H1 (cell line): Measurements from ENCODE around the gene FLOT1. TPM values are rescaled to one million over a fixed set of nuclear protein-coding genes. Genes with fewer than 3 reads are reported as not detected.

Source experiments
- CTCF ChIA-PET: fragments of 300-600 bp; sonication (Branson Sonifier 250); formaldehyde crosslinking; loops from one replicate; lab custom pipeline; 2021; ENCODE audit not compliant: partially characterized antibody; lab: Charles Lee
- POLR2A ChIA-PET: fragments of 300-600 bp; sonication (Branson Sonifier 250); formaldehyde crosslinking; loops from one replicate; lab custom pipeline; 2021; ENCODE audit warnings: inconsistent platforms; ENCODE audit not compliant: partially characterized antibody; lab: Charles Lee
- DNase-seq, 2 experiments: peaks; one replicate each; pipeline versions ENCODE4 v3.0.0 to v3.0.0-alpha.2; 2010 to 2022; ENCODE audit warnings: low spot score in 2 of 2, low read depth in 1 of 2, mixed read lengths in 1 of 2
- FAIRE-seq: peaks from 2 replicates; lab custom pipeline; 2011; peaks lifted over from hg19 to GRCh38; lab: Jason Lieb, UNC
- H2AFZ ChIP-seq: 2 replicates; pipeline ENCODE4 v1.8.1; 2012; ENCODE audit warnings: low read length, inconsistent platforms
- H2AK5ac ChIP-seq: 2 replicates; pipeline ENCODE4 v1.6.1; 2013; ENCODE audit warnings: low read depth, low read length
- H2BK120ac ChIP-seq: replicated peaks from 2 replicates; pipeline ENCODE3; 2013; ENCODE audit warnings: low read depth, low read length, inconsistent platforms
- H2BK12ac ChIP-seq: 2 replicates; pipeline ENCODE4 v1.6.1; 2013; ENCODE audit warnings: low read depth, low read length
- H2BK15ac ChIP-seq: 2 replicates; pipeline ENCODE4 v1.6.1; 2013; ENCODE audit warnings: low read length
- H2BK20ac ChIP-seq: 2 replicates; pipeline ENCODE4 v1.6.1; 2013; ENCODE audit warnings: low read length
- H2BK5ac ChIP-seq: 2 replicates; pipeline ENCODE4 v1.6.1; 2013; ENCODE audit warnings: low read depth, low read length
- H3K14ac ChIP-seq: 2 replicates; pipeline ENCODE4 v1.6.1; 2013; ENCODE audit warnings: inconsistent platforms; ENCODE audit not compliant: insufficient read length
- H3K18ac ChIP-seq: 2 replicates; pipeline ENCODE4 v1.6.1; 2013; ENCODE audit warnings: low read length; ENCODE audit errors: extremely low read depth
- H3K23ac ChIP-seq: 2 replicates; pipeline ENCODE4 v1.6.1; 2013; ENCODE audit warnings: inconsistent platforms; ENCODE audit not compliant: insufficient read length
- H3K23me2 ChIP-seq: 2 replicates; pipeline ENCODE4 v1.6.1; 2013; ENCODE audit warnings: low read depth, low read length
- H3K27ac ChIP-seq: 2 replicates; pipeline ENCODE4 v1.6.1; 2011; ENCODE audit warnings: low read depth, low read length, inconsistent platforms
- H3K27me3 ChIP-seq, 4 experiments: replicated peaks in 1 of 4; 1 replicate in 1 of 4; 2 replicates in 3 of 4; pipeline versions ENCODE4 v1.6.1 to v1.8.1; 2011 to 2013; ENCODE audit warnings: low read length in 3 of 4, mild to moderate bottlenecking in 3 of 4, inconsistent platforms in 2 of 4, mixed read lengths in 2 of 4, moderate library complexity in 1 of 4; ENCODE audit not compliant: control insufficient read depth in 3 of 4, insufficient read depth in 3 of 4; ENCODE audit errors: extremely low read depth in 1 of 4
- H3K36me3 ChIP-seq, 4 experiments: 2 replicates each; pipeline versions ENCODE4 v1.6.1 to v1.8.1; 2011 to 2013; ENCODE audit warnings: mild to moderate bottlenecking in 4 of 4, low read length in 3 of 4, moderate library complexity in 2 of 4, control low read depth in 1 of 4, inconsistent platforms in 1 of 4; ENCODE audit not compliant: insufficient read depth in 4 of 4, control insufficient read depth in 2 of 4
- H3K4ac ChIP-seq: replicated peaks from 2 replicates; pipeline ENCODE3; 2013; ENCODE audit warnings: low read length, low read depth, mixed read lengths, inconsistent platforms; ENCODE audit not compliant: insufficient read length
- H3K4me1 ChIP-seq, 4 experiments: replicated peaks in 1 of 4; 1 replicate in 1 of 4; 2 replicates in 3 of 4; pipeline versions ENCODE4 v1.6.1 to v1.8.1; 2011 to 2013; ENCODE audit warnings: low read length in 3 of 4, inconsistent platforms in 2 of 4, mixed read lengths in 1 of 4; ENCODE audit not compliant: insufficient read depth in 4 of 4, control insufficient read depth in 3 of 4
- H3K4me2 ChIP-seq, 2 experiments: 2 replicates each; pipeline versions ENCODE4 v1.6.1 to v1.8.1; 2011 to 2013; ENCODE audit warnings: low read depth in 2 of 2, low read length in 2 of 2, control low read depth in 1 of 2, inconsistent platforms in 1 of 2, mild to moderate bottlenecking in 1 of 2; ENCODE audit not compliant: insufficient read depth in 1 of 2
- H3K4me3 ChIP-seq, 4 experiments: fragments of 200-600, 300-600 bp in 1 of 4; sonication (generic), shearing (Covaris generic), sonication (Bioruptor Twin) in 1 of 4; 2 replicates each; pipeline versions ENCODE4 v1.5.1 to v1.8.1; 2011 to 2016; ENCODE audit warnings: low read length in 4 of 4, low read depth in 3 of 4, control low read depth in 2 of 4, inconsistent platforms in 2 of 4, mild to moderate bottlenecking in 2 of 4, mixed read lengths in 1 of 4, moderate library complexity in 1 of 4; ENCODE audit not compliant: insufficient read depth in 2 of 4; ENCODE audit errors: extremely low read depth in 1 of 4
- H3K56ac ChIP-seq: replicated peaks from 2 replicates; pipeline ENCODE3; 2013; ENCODE audit warnings: low read depth, mild to moderate bottlenecking, mixed read lengths, low read length, inconsistent platforms; ENCODE audit not compliant: insufficient read length
- H3K79me1 ChIP-seq: 2 replicates; pipeline ENCODE4 v1.6.1; 2013; ENCODE audit warnings: low read depth, low read length, control low read depth
- H3K79me2 ChIP-seq, 2 experiments: 2 replicates each; pipeline versions ENCODE4 v1.6.1 to v1.8.1; 2012 to 2013; ENCODE audit warnings: low read length in 2 of 2, mild to moderate bottlenecking in 2 of 2, inconsistent platforms in 1 of 2; ENCODE audit not compliant: insufficient read depth in 2 of 2, control insufficient read depth in 1 of 2
- H3K9ac ChIP-seq, 4 experiments: replicated peaks in 1 of 4; 1 replicate in 1 of 4; 2 replicates in 3 of 4; pipeline versions ENCODE4 v1.6.1 to v1.8.1; 2011 to 2013; ENCODE audit warnings: low read depth in 3 of 4, low read length in 3 of 4, control low read depth in 2 of 4, mild to moderate bottlenecking in 2 of 4, moderate library complexity in 2 of 4, inconsistent platforms in 1 of 4; ENCODE audit errors: extremely low read depth in 1 of 4
- H3K9me3 ChIP-seq, 2 experiments: 2 replicates each; pipeline versions ENCODE4 v1.6.1 to v1.8.1; 2012 to 2013; ENCODE audit warnings: mild to moderate bottlenecking in 2 of 2, moderate library complexity in 2 of 2, control low read depth in 1 of 2, inconsistent platforms in 1 of 2, low read depth in 1 of 2, low read length in 1 of 2, mixed read lengths in 1 of 2; ENCODE audit not compliant: insufficient read depth in 2 of 2
- H4K20me1 ChIP-seq, 2 experiments: replicated peaks in 1 of 2; 2 replicates each; pipeline versions ENCODE3 to v1.8.1; 2011 to 2013; ENCODE audit warnings: inconsistent platforms in 2 of 2, low read length in 2 of 2, mild to moderate bottlenecking in 1 of 2; ENCODE audit not compliant: insufficient read depth in 2 of 2, control insufficient read depth in 1 of 2
- H4K5ac ChIP-seq: 2 replicates; pipeline ENCODE4 v1.6.1; 2013; ENCODE audit warnings: low read length, low read depth, mixed read lengths, inconsistent platforms; ENCODE audit not compliant: insufficient read length
- H4K8ac ChIP-seq: 2 replicates; pipeline ENCODE4 v1.8.0; 2013; ENCODE audit warnings: mild to moderate bottlenecking, moderate library complexity, low read length, inconsistent platforms; ENCODE audit not compliant: insufficient read depth; ENCODE audit errors: extremely low read depth
- H4K91ac ChIP-seq: replicated peaks from 2 replicates; pipeline ENCODE3; 2013; ENCODE audit warnings: low read length, mixed read lengths, inconsistent platforms; ENCODE audit not compliant: insufficient read length
- EGR1 ChIP-seq: IDR thresholded peaks from 2 replicates; pipeline ENCODE4 v1.6.1; 2011; ENCODE audit warnings: low read depth, low read length, borderline replicate concordance
- HDAC6 ChIP-seq: IDR thresholded peaks from one replicate; pipeline ENCODE4 v1.7.1; 2012; ENCODE audit warnings: low read depth, mild to moderate bottlenecking, inconsistent platforms, low read length, moderate library complexity
- WGBS, 2 experiments: shearing (Covaris generic) in 1 of 2; methylation state at CpG; one replicate each; pipeline versions ENCODE4 v1.1.6 to v1.1.7; 2013 to 2015; ENCODE audit warnings: low lambda C conversion rate in 2 of 2, mixed read lengths in 2 of 2, inconsistent platforms in 1 of 2, low coverage in 1 of 2, missing lambda C conversion rate in 1 of 2; ENCODE audit not compliant: insufficient replicate concordance in 2 of 2, insufficient coverage in 1 of 2, insufficient read length in 1 of 2; ENCODE audit errors: extremely low coverage in 1 of 2, missing lambda C conversion rate in 1 of 2; 5-methylcytosine and 5-hydroxymethylcytosine counted together
- polyA plus RNA-seq, 7 experiments: library from polyadenylated mRNA; depleted of rRNA in 3 of 7; stranded (reverse) in 5 of 7; unstranded in 2 of 7; fragments of >200 nt in 5 of 7; fragments of 200-250 nt in 2 of 7; gene quantifications; 1 replicate in 5 of 7; 2 replicates in 1 of 7; 4 replicates in 1 of 7; pipeline versions ENCODE4 v1.2.1 to v1.2.3, GENCODE V29; 2011 to 2013; ENCODE audit warnings: missing spikeins in 2 of 7, mixed read lengths in 2 of 7
- total RNA-seq: library from RNA; stranded (reverse); fragmentation: NEBNext Ultra II Directional; extraction: Animal tissue kit (Norgen Biotek cat#: 25700); gene quantifications from 2 replicates; pipeline ENCODE4 v1.2.1, GENCODE V29; 2021

The FLOT1 gene
- total and polyA plus RNA-seq, 2 of the 8 experiments (the other 6 are each of a cell fraction or from before 2014, with no cell fraction given) = 87.5 to 88.1 TPM

- H3K36me3 ChIP-seq = no peaks in the 10 kb centered on the region; a peak in 2 of 8 replicates
- no peak overlapping the region for H3K4ac ChIP-seq
- H2AFZ ChIP-seq = no peak overlapping the region
- H3K23me2 ChIP-seq = peaks cover 9% of the 10 kb centered on the region
- no peak overlapping the region for H3K27ac ChIP-seq
- no peak overlapping the region for H3K4me2 ChIP-seq
- H3K23ac ChIP-seq = no peak overlapping the region
- H4K5ac ChIP-seq = no peak overlapping the region
- no peak for FAIRE-seq
- ChIA-PET POLR2A (interaction anchor here (0.5 to 18.7 kb wide), 5 partner anchors 15 to 43 kb away, joined by 4 to 388 read pairs (median 4); partner anchors contain the start of genes MDC1 and TUBB), CTCF (interaction anchor here (0.6 to 11.0 kb wide), 10 partner anchors 9 to 137 kb away, joined by 3 to 147 read pairs (median 5); partner anchors contain the start of genes DHX16, FLOT1, MDC1 and NRM)
- no peak overlapping the region; a peak in 2 of 8 replicates for H3K4me3 ChIP-seq
- peak overlapping the region; percentile 88; the same call in 1 of the 2 replicates for H2BK15ac ChIP-seq
- no peak overlapping the region for H4K91ac ChIP-seq
- H3K4me1 ChIP-seq = peaks cover 7 to 32% (median 21%) of the 10 kb centered on the region in 4 experiments
- H3K9me3 ChIP-seq = no peaks in the 10 kb centered on the region
- WGBS, 2 experiments = 86% methylated on average over 4 of the region's 4 CpGs; no CpG with 5 or more reads in 1 of the 2 experiments
- no peak overlapping the region for H2BK120ac ChIP-seq
- peaks cover 3 to 9% of the 10 kb centered on the region in 2 experiments for H4K20me1 ChIP-seq
- no peak overlapping the region for H2BK12ac ChIP-seq
- no peak overlapping the region for H3K9ac ChIP-seq
- peaks cover 4% of the 10 kb centered on the region; the same call in 1 of the 2 replicates for H3K79me1 ChIP-seq
- H3K56ac ChIP-seq = no peak overlapping the region
- TF ChIP-seq HDAC6 (no peak), EGR1 (no peak)
- H2AK5ac ChIP-seq = no peak overlapping the region
- H2BK20ac ChIP-seq = no peak overlapping the region
- H4K8ac ChIP-seq = no peak overlapping the region
- H3K18ac ChIP-seq = no peak overlapping the region
- H3K14ac ChIP-seq = no peak overlapping the region
- no peak overlapping the region; the same call in 1 of the 2 replicates for H2BK5ac ChIP-seq
- no peak for DNase-seq
- peaks cover 0 to 18% of the 10 kb centered on the region in 2 experiments; a peak in 3 of 4 replicates for H3K79me2 ChIP-seq
- H3K27me3 ChIP-seq = no peaks in the 10 kb centered on the region
These were observed 60.7 kb downstream of the FLOT1 start for GRCh38 chr6:30681766-30682142.
